H1 (cell line): ENCODE results near the gene BICD1. TPM values are rescaled to one million over a fixed set of nuclear protein-coding genes. Genes with fewer than 3 reads are reported as not detected.
A peak's percentile ranks its signal among the peaks of the same experiment; 100 is the strongest.

Experiments
- CTCF ChIA-PET: fragments of 300-600 bp; sonication (Branson Sonifier 250); formaldehyde crosslinking; loops from one replicate; lab custom pipeline; 2021; ENCODE audit not compliant: partially characterized antibody; lab: Charles Lee
- POLR2A ChIA-PET: fragments of 300-600 bp; sonication (Branson Sonifier 250); formaldehyde crosslinking; loops from one replicate; lab custom pipeline; 2021; ENCODE audit warnings: inconsistent platforms; ENCODE audit not compliant: partially characterized antibody; lab: Charles Lee
- DNase-seq, 2 experiments: peaks; one replicate each; pipeline versions ENCODE4 v3.0.0 to v3.0.0-alpha.2; 2010 to 2022; ENCODE audit warnings: low spot score in 2 of 2, low read depth in 1 of 2, mixed read lengths in 1 of 2
- FAIRE-seq: peaks from 2 replicates; lab custom pipeline; 2011; peaks lifted over from hg19 to GRCh38; lab: Jason Lieb, UNC
- H2AFZ ChIP-seq: 2 replicates; pipeline ENCODE4 v1.8.1; 2012; ENCODE audit warnings: low read length, inconsistent platforms
- H2AK5ac ChIP-seq: 2 replicates; pipeline ENCODE4 v1.6.1; 2013; ENCODE audit warnings: low read depth, low read length
- H2BK120ac ChIP-seq: replicated peaks from 2 replicates; pipeline ENCODE3; 2013; ENCODE audit warnings: low read depth, low read length, inconsistent platforms
- H2BK12ac ChIP-seq: 2 replicates; pipeline ENCODE4 v1.6.1; 2013; ENCODE audit warnings: low read depth, low read length
- H2BK15ac ChIP-seq: 2 replicates; pipeline ENCODE4 v1.6.1; 2013; ENCODE audit warnings: low read length
- H2BK20ac ChIP-seq: 2 replicates; pipeline ENCODE4 v1.6.1; 2013; ENCODE audit warnings: low read length
- H2BK5ac ChIP-seq: 2 replicates; pipeline ENCODE4 v1.6.1; 2013; ENCODE audit warnings: low read depth, low read length
- H3K14ac ChIP-seq: 2 replicates; pipeline ENCODE4 v1.6.1; 2013; ENCODE audit warnings: inconsistent platforms; ENCODE audit not compliant: insufficient read length
- H3K18ac ChIP-seq: 2 replicates; pipeline ENCODE4 v1.6.1; 2013; ENCODE audit warnings: low read length; ENCODE audit errors: extremely low read depth
- H3K23ac ChIP-seq: 2 replicates; pipeline ENCODE4 v1.6.1; 2013; ENCODE audit warnings: inconsistent platforms; ENCODE audit not compliant: insufficient read length
- H3K23me2 ChIP-seq: 2 replicates; pipeline ENCODE4 v1.6.1; 2013; ENCODE audit warnings: low read depth, low read length
- H3K27ac ChIP-seq: 2 replicates; pipeline ENCODE4 v1.6.1; 2011; ENCODE audit warnings: low read depth, low read length, inconsistent platforms
- H3K27me3 ChIP-seq, 4 experiments: replicated peaks in 1 of 4; 1 replicate in 1 of 4; 2 replicates in 3 of 4; pipeline versions ENCODE4 v1.6.1 to v1.8.1; 2011 to 2013; ENCODE audit warnings: low read length in 3 of 4, mild to moderate bottlenecking in 3 of 4, inconsistent platforms in 2 of 4, mixed read lengths in 2 of 4, moderate library complexity in 1 of 4; ENCODE audit not compliant: control insufficient read depth in 3 of 4, insufficient read depth in 3 of 4; ENCODE audit errors: extremely low read depth in 1 of 4
- H3K36me3 ChIP-seq, 4 experiments: 2 replicates each; pipeline versions ENCODE4 v1.6.1 to v1.8.1; 2011 to 2013; ENCODE audit warnings: mild to moderate bottlenecking in 4 of 4, low read length in 3 of 4, moderate library complexity in 2 of 4, control low read depth in 1 of 4, inconsistent platforms in 1 of 4; ENCODE audit not compliant: insufficient read depth in 4 of 4, control insufficient read depth in 2 of 4
- H3K4ac ChIP-seq: replicated peaks from 2 replicates; pipeline ENCODE3; 2013; ENCODE audit warnings: low read length, low read depth, mixed read lengths, inconsistent platforms; ENCODE audit not compliant: insufficient read length
- H3K4me1 ChIP-seq, 4 experiments: replicated peaks in 1 of 4; 1 replicate in 1 of 4; 2 replicates in 3 of 4; pipeline versions ENCODE4 v1.6.1 to v1.8.1; 2011 to 2013; ENCODE audit warnings: low read length in 3 of 4, inconsistent platforms in 2 of 4, mixed read lengths in 1 of 4; ENCODE audit not compliant: insufficient read depth in 4 of 4, control insufficient read depth in 3 of 4
- H3K4me2 ChIP-seq, 2 experiments: 2 replicates each; pipeline versions ENCODE4 v1.6.1 to v1.8.1; 2011 to 2013; ENCODE audit warnings: low read depth in 2 of 2, low read length in 2 of 2, control low read depth in 1 of 2, inconsistent platforms in 1 of 2, mild to moderate bottlenecking in 1 of 2; ENCODE audit not compliant: insufficient read depth in 1 of 2
- H3K4me3 ChIP-seq, 4 experiments: fragments of 200-600, 300-600 bp in 1 of 4; sonication (generic), shearing (Covaris generic), sonication (Bioruptor Twin) in 1 of 4; 2 replicates each; pipeline versions ENCODE4 v1.5.1 to v1.8.1; 2011 to 2016; ENCODE audit warnings: low read length in 4 of 4, low read depth in 3 of 4, control low read depth in 2 of 4, inconsistent platforms in 2 of 4, mild to moderate bottlenecking in 2 of 4, mixed read lengths in 1 of 4, moderate library complexity in 1 of 4; ENCODE audit not compliant: insufficient read depth in 2 of 4; ENCODE audit errors: extremely low read depth in 1 of 4
- H3K56ac ChIP-seq: replicated peaks from 2 replicates; pipeline ENCODE3; 2013; ENCODE audit warnings: low read depth, mild to moderate bottlenecking, mixed read lengths, low read length, inconsistent platforms; ENCODE audit not compliant: insufficient read length
- H3K79me1 ChIP-seq: 2 replicates; pipeline ENCODE4 v1.6.1; 2013; ENCODE audit warnings: low read depth, low read length, control low read depth
- H3K79me2 ChIP-seq, 2 experiments: 2 replicates each; pipeline versions ENCODE4 v1.6.1 to v1.8.1; 2012 to 2013; ENCODE audit warnings: low read length in 2 of 2, mild to moderate bottlenecking in 2 of 2, inconsistent platforms in 1 of 2; ENCODE audit not compliant: insufficient read depth in 2 of 2, control insufficient read depth in 1 of 2
- H3K9ac ChIP-seq, 4 experiments: replicated peaks in 1 of 4; 1 replicate in 1 of 4; 2 replicates in 3 of 4; pipeline versions ENCODE4 v1.6.1 to v1.8.1; 2011 to 2013; ENCODE audit warnings: low read depth in 3 of 4, low read length in 3 of 4, control low read depth in 2 of 4, mild to moderate bottlenecking in 2 of 4, moderate library complexity in 2 of 4, inconsistent platforms in 1 of 4; ENCODE audit errors: extremely low read depth in 1 of 4
- H3K9me3 ChIP-seq, 2 experiments: 2 replicates each; pipeline versions ENCODE4 v1.6.1 to v1.8.1; 2012 to 2013; ENCODE audit warnings: mild to moderate bottlenecking in 2 of 2, moderate library complexity in 2 of 2, control low read depth in 1 of 2, inconsistent platforms in 1 of 2, low read depth in 1 of 2, low read length in 1 of 2, mixed read lengths in 1 of 2; ENCODE audit not compliant: insufficient read depth in 2 of 2
- H4K20me1 ChIP-seq, 2 experiments: replicated peaks in 1 of 2; 2 replicates each; pipeline versions ENCODE3 to v1.8.1; 2011 to 2013; ENCODE audit warnings: inconsistent platforms in 2 of 2, low read length in 2 of 2, mild to moderate bottlenecking in 1 of 2; ENCODE audit not compliant: insufficient read depth in 2 of 2, control insufficient read depth in 1 of 2
- H4K5ac ChIP-seq: 2 replicates; pipeline ENCODE4 v1.6.1; 2013; ENCODE audit warnings: low read length, low read depth, mixed read lengths, inconsistent platforms; ENCODE audit not compliant: insufficient read length
- H4K8ac ChIP-seq: 2 replicates; pipeline ENCODE4 v1.8.0; 2013; ENCODE audit warnings: mild to moderate bottlenecking, moderate library complexity, low read length, inconsistent platforms; ENCODE audit not compliant: insufficient read depth; ENCODE audit errors: extremely low read depth
- H4K91ac ChIP-seq: replicated peaks from 2 replicates; pipeline ENCODE3; 2013; ENCODE audit warnings: low read length, mixed read lengths, inconsistent platforms; ENCODE audit not compliant: insufficient read length
- CHD2 ChIP-seq: IDR thresholded peaks from 2 replicates; pipeline ENCODE4 v1.6.1; 2012; ENCODE audit warnings: low read length, improper control_type of control experiment
- EGR1 ChIP-seq: IDR thresholded peaks from 2 replicates; pipeline ENCODE4 v1.6.1; 2011; ENCODE audit warnings: low read depth, low read length, borderline replicate concordance
- GABPA ChIP-seq: IDR thresholded peaks from 2 replicates; pipeline ENCODE4 v1.6.1; 2011; ENCODE audit warnings: mild to moderate bottlenecking, low read length, moderate library complexity, borderline replicate concordance; ENCODE audit not compliant: insufficient read depth
- GTF2F1 ChIP-seq: IDR thresholded peaks from 2 replicates; pipeline ENCODE4 v1.6.1; 2012; ENCODE audit warnings: low read depth, low read length, improper control_type of control experiment, borderline replicate concordance
- JUND ChIP-seq: IDR thresholded peaks from 2 replicates; pipeline ENCODE4 v1.6.1; 2011; ENCODE audit warnings: mild to moderate bottlenecking, improper control_type of control experiment, low read length
- SIX5 ChIP-seq: IDR thresholded peaks from 2 replicates; pipeline ENCODE4 v1.6.1; 2011; ENCODE audit warnings: mild to moderate bottlenecking, low read depth, low read length
- SP2 ChIP-seq: IDR thresholded peaks from 2 replicates; pipeline ENCODE4 v1.6.1; 2012; ENCODE audit warnings: mild to moderate bottlenecking, low read length, inconsistent platforms
- SRF ChIP-seq: IDR thresholded peaks from 2 replicates; pipeline ENCODE4 v1.6.1; 2011; ENCODE audit warnings: mild to moderate bottlenecking, low read depth, low read length, moderate library complexity
- TEAD4 ChIP-seq: IDR thresholded peaks from 2 replicates; pipeline ENCODE4 v1.6.1; 2012; ENCODE audit warnings: low read depth, low read length, inconsistent platforms, mixed read lengths
- WGBS, 2 experiments: shearing (Covaris generic) in 1 of 2; methylation state at CpG; one replicate each; pipeline versions ENCODE4 v1.1.6 to v1.1.7; 2013 to 2015; ENCODE audit warnings: low lambda C conversion rate in 2 of 2, mixed read lengths in 2 of 2, inconsistent platforms in 1 of 2, low coverage in 1 of 2, missing lambda C conversion rate in 1 of 2; ENCODE audit not compliant: insufficient replicate concordance in 2 of 2, insufficient coverage in 1 of 2, insufficient read length in 1 of 2; ENCODE audit errors: extremely low coverage in 1 of 2, missing lambda C conversion rate in 1 of 2; 5-methylcytosine and 5-hydroxymethylcytosine counted together
- polyA plus RNA-seq, 7 experiments: library from polyadenylated mRNA; depleted of rRNA in 3 of 7; stranded (reverse) in 5 of 7; unstranded in 2 of 7; fragments of >200 nt in 5 of 7; fragments of 200-250 nt in 2 of 7; gene quantifications; 1 replicate in 5 of 7; 2 replicates in 1 of 7; 4 replicates in 1 of 7; pipeline versions ENCODE4 v1.2.1 to v1.2.3, GENCODE V29; 2011 to 2013; ENCODE audit warnings: missing spikeins in 2 of 7, mixed read lengths in 2 of 7
- total RNA-seq: library from RNA; stranded (reverse); fragmentation: NEBNext Ultra II Directional; extraction: Animal tissue kit (Norgen Biotek cat#: 25700); gene quantifications from 2 replicates; pipeline ENCODE4 v1.2.1, GENCODE V29; 2021
- TF ChIP-seq, protein P1 (sequence below), 3 experiments: IDR thresholded peaks; 1 replicate in 2 of 3; 2 replicates in 1 of 3; pipeline versions ENCODE4 v1.5.1 to v1.6.1; 2011; ENCODE audit warnings: low read length in 3 of 3, mild to moderate bottlenecking in 3 of 3, inconsistent platforms in 2 of 3, low read depth in 1 of 3, moderate library complexity in 1 of 3; ENCODE audit not compliant: insufficient read depth in 1 of 3; ENCODE audit errors: control extremely low read depth in 1 of 3

BICD1 gene
- total and polyA plus RNA-seq, 2 of the 8 experiments (the other 6 are each of a cell fraction or from before 2014, with no cell fraction given) = 34.1 to 58.4 TPM

DNA sequence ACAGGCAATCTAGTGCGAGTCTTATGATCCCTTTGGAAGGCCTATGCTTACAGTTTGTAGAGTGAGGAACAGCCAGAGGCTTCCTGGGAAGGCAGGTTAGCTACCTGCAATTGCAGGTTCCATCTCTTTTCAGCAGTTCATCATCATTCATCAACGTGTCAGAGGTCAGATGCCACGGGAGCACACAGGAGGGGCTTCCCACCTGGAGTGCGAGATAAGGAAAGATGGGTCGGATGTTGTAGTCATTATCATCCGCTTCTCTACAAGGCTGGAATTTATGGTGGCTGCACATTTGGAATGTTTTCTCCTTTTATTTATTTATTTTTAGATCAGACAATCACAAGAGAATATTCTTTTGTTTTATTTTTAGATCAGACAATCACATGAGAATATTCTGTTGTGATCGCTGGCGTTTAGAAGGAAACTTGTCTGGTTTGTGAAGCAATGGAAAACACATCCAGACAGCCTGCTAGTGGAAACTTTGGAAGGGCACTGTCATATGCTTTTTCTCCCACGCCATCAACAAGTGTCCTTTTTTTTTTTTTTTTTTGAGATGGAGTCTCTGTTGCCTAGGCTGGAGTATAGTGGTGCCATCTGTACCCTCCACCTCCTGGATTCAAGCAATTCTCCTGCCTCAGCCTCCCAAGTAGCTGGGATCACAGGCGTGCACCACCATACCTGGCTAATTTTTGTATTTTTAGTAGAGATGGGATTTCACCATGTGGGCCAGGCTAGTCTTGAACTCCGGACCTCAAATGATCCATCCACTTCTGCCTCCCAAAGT lies 1.9 kb upstream of the BICD1 start:
- TF ChIP-seq CHD2 (no peak), EGR1 (no peak), GTF2F1 (no peak), TEAD4 (no peak), SRF (no peak), GABPA (no peak), JUND (no peak), SP2 (no peak), SIX5 (no peak)
- TF ChIP-seq, protein P1, sequence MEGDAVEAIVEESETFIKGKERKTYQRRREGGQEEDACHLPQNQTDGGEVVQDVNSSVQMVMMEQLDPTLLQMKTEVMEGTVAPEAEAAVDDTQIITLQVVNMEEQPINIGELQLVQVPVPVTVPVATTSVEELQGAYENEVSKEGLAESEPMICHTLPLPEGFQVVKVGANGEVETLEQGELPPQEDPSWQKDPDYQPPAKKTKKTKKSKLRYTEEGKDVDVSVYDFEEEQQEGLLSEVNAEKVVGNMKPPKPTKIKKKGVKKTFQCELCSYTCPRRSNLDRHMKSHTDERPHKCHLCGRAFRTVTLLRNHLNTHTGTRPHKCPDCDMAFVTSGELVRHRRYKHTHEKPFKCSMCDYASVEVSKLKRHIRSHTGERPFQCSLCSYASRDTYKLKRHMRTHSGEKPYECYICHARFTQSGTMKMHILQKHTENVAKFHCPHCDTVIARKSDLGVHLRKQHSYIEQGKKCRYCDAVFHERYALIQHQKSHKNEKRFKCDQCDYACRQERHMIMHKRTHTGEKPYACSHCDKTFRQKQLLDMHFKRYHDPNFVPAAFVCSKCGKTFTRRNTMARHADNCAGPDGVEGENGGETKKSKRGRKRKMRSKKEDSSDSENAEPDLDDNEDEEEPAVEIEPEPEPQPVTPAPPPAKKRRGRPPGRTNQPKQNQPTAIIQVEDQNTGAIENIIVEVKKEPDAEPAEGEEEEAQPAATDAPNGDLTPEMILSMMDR (IDR thresholded peaks at IDR 0.05; ENCODE audit: control extremely low read depth in 1 of 3, insufficient read depth in 1 of 3, low read depth in 1 of 3, low read length in 3 of 3) = no peak
- H2BK15ac ChIP-seq = 0 out of 2 replicates have a peak overlapping the region, but pooled peaks have one; percentile 2
- 84% methylated on average over 11 of the region's 11 CpGs; no CpG with 5 or more reads in 1 of the 2 experiments for WGBS, 2 experiments
- H3K9me3 ChIP-seq = no peaks in the 10 kb centered on the region
- ChIA-PET POLR2A (interaction anchor here (1.5 to 3.3 kb wide), 2 partner anchors 16 kb away, joined by 3 to 20 read pairs; no protein-coding TSS in a partner anchor), CTCF (interaction anchor here (0.6 to 2.6 kb wide), 3 partner anchors 16 to 226 kb away, joined by 3 to 12 read pairs (median 3); no protein-coding TSS in a partner anchor)
- H2AFZ ChIP-seq = 0 out of 2 replicates have a peak overlapping the region, but pooled peaks have one; percentile 48
- no peak overlapping the region for H3K9ac ChIP-seq
- H4K8ac ChIP-seq = no peak overlapping the region
- H3K79me1 ChIP-seq = peaks cover 2% of the 10 kb centered on the region; the same call in 1 of the 2 replicates
- H3K36me3 ChIP-seq = no peaks in the 10 kb centered on the region; a peak in 2 of 8 replicates
- no peak overlapping the region for H4K91ac ChIP-seq
- H3K4ac ChIP-seq = no peak overlapping the region
- no peak overlapping the region for H2BK20ac ChIP-seq
- H3K56ac ChIP-seq = no peak overlapping the region
- H3K23ac ChIP-seq = no peak overlapping the region
- H4K5ac ChIP-seq = no peak overlapping the region
- peak overlapping the region in 1 of 2 experiments; percentile 99; a peak in 1 of 4 replicates for H3K4me2 ChIP-seq
- H3K23me2 ChIP-seq = peaks cover 17% of the 10 kb centered on the region
- H3K4me3 ChIP-seq = no peak overlapping the region
- no peak overlapping the region for H2BK120ac ChIP-seq
- no peaks in the 10 kb centered on the region; a peak in 1 of 7 replicates for H3K27me3 ChIP-seq
- H2AK5ac ChIP-seq = no peak overlapping the region
- no peak overlapping the region for H2BK5ac ChIP-seq
- FAIRE-seq (no peak), DNase-seq (no peak)
- no peak overlapping the region for H3K18ac ChIP-seq
- peaks cover 4 to 12% (median 8%) of the 10 kb centered on the region in 4 experiments; a peak in 5 of 7 replicates for H3K4me1 ChIP-seq
- peaks cover 0 to 6% of the 10 kb centered on the region in 2 experiments for H4K20me1 ChIP-seq
- H3K14ac ChIP-seq = no peak overlapping the region
- H2BK12ac ChIP-seq = peak overlapping the region; percentile 65; the same call in 1 of the 2 replicates
- peaks cover 16 to 30% of the 10 kb centered on the region in 2 experiments for H3K79me2 ChIP-seq
- H3K27ac ChIP-seq = no peak overlapping the region
